ENCODE measurements around the gene RNASE8. TPM values are rescaled to one million over a fixed set of nuclear protein-coding genes. Genes with fewer than 3 reads are reported as not detected.

Gene RNASE8
- total RNA-seq, 2 donors from 2014 or later = not detected

DNA sequence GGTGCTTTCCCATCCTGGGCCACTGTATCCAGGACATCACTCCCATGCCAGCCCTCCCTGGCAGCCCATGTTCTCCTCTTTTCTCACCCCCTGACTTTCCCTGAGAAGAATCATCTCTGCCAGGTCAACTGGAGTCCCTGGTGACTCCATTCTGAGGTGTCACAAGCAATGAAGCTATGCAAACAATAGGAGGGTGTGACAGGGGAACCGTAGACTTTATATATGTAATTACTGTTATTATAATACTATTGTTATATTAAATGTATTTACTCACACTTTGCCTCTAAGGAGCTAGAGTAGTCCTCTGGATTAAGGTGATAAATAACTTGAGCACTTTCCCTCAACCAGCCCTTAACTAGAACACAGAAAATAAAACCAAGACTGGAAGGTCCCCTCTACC lies 31.6 kb downstream of the RNASE8 start:
- no peak overlapping the region for H3K4me3 ChIP-seq
- H3K9me3 ChIP-seq = no peaks in the 10 kb centered on the region
- H3K27me3 ChIP-seq (replicated peaks; ENCODE audit: insufficient read depth) = no peaks in the 10 kb centered on the region
- WGBS = 23% methylated on average over 1 of the region's 1 CpG
- peaks cover 0 to 3% of the 10 kb centered on the region in 2 donors for H3K36me3 ChIP-seq
- DNase-seq (ENCODE audit: low spot score) = no peak
- no peaks in the 10 kb centered on the region for H3K4me1 ChIP-seq (replicated peaks)
- intact Hi-C loops (cut with DNase I) = no loop called here
- no peak overlapping the region for H3K27ac ChIP-seq
- TF ChIP-seq, protein P1, sequence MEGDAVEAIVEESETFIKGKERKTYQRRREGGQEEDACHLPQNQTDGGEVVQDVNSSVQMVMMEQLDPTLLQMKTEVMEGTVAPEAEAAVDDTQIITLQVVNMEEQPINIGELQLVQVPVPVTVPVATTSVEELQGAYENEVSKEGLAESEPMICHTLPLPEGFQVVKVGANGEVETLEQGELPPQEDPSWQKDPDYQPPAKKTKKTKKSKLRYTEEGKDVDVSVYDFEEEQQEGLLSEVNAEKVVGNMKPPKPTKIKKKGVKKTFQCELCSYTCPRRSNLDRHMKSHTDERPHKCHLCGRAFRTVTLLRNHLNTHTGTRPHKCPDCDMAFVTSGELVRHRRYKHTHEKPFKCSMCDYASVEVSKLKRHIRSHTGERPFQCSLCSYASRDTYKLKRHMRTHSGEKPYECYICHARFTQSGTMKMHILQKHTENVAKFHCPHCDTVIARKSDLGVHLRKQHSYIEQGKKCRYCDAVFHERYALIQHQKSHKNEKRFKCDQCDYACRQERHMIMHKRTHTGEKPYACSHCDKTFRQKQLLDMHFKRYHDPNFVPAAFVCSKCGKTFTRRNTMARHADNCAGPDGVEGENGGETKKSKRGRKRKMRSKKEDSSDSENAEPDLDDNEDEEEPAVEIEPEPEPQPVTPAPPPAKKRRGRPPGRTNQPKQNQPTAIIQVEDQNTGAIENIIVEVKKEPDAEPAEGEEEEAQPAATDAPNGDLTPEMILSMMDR (IDR thresholded peaks at IDR 0.05) = no peak
- TF ChIP-seq POLR2AphosphoS5 (IDR thresholded peaks at IDR 0.05) = no peak
- no peak for TF ChIP-seq POLR2A (IDR thresholded peaks at IDR 0.05)

DNA sequence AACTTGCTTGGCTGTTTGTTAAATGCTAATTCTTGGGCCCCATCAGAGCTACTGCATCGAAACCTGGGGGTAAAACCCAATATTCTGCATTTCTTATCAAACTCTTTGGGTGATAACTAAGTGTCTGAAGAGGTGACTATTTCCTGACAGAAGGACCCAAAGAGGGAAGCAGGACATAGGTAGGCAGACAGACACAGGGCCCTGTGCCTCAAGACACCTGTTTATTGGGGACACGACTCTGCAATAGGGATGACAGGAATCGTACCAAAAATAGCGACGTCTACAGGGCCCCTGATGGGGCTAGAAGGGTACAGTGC lies 32.2 kb downstream of the RNASE8 start:
- intact Hi-C loops (cut with DNase I) = loop anchor here (5.0 to 10.0 kb wide), 2 partner anchors 73 to 475 kb away; no protein-coding TSS in a partner anchor
- no peak overlapping the region for H3K4me3 ChIP-seq
- H3K27ac ChIP-seq = no peak overlapping the region
- no peaks in the 10 kb centered on the region for H3K27me3 ChIP-seq (replicated peaks; ENCODE audit: insufficient read depth)
- DNase-seq (ENCODE audit: low spot score) = no peak
- peaks cover 0 to 3% of the 10 kb centered on the region in 2 donors for H3K36me3 ChIP-seq
- no peaks in the 10 kb centered on the region for H3K4me1 ChIP-seq (replicated peaks)
- no peaks in the 10 kb centered on the region for H3K9me3 ChIP-seq
- no peak for TF ChIP-seq POLR2AphosphoS5 (IDR thresholded peaks at IDR 0.05)
- no peak for TF ChIP-seq POLR2A (IDR thresholded peaks at IDR 0.05)
- TF ChIP-seq, protein P1 (IDR thresholded peaks at IDR 0.05) = no peak
- WGBS = 77% methylated on average over 5 of the region's 5 CpGs

DNA sequence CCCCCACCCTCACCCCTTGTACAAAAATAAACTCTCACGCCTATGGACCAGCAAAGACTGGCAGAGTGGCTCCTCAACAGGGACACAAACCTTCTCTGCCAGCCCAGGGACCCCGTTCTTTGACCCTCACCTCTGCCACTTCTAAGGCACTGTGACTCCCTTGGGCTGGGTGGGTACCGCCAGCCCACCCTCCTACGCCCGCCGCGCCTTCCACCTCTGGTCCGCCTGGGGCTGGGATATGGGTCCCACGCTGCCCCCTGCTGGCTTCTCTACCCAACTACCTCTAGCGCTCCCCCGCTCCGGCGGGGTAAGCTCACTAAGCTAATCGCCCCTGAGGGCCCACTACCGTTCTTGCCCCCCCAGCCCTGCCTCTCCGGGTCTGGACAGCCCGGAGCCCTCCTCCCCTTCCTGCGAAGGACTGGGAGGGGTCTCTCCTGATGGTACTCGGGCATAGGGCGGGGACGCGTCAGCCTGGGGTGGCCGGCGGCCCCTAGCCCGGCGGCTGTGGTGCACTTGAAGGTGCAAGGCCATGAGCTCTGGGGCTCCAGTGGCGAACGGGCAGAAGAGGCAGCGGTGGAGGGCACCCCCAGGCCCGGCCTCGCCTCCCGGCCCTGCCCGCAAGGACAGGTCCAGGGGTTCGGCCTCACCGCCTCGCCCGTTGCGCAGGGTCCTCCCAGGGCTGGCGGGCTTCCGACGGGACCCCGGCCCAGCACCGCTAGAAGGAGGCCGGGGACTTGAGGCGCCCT lies 32.7 kb downstream of the RNASE8 start:
- no peak overlapping the region for H3K4me3 ChIP-seq
- H3K36me3 ChIP-seq = peaks cover 0 to 3% of the 10 kb centered on the region in 2 donors
- intact Hi-C loops (cut with DNase I) = loop anchor here (5.0 to 10.0 kb wide), 2 partner anchors 73 to 476 kb away; no protein-coding TSS in a partner anchor
- no peak for TF ChIP-seq POLR2AphosphoS5 (IDR thresholded peaks at IDR 0.05)
- TF ChIP-seq, protein P1 (IDR thresholded peaks at IDR 0.05) = peak in 3 of 4 experiments; percentile 18 to 36 (median 31)
- H3K9me3 ChIP-seq = no peaks in the 10 kb centered on the region
- WGBS = 83% methylated on average over 27 of the region's 45 CpGs
- DNase-seq (ENCODE audit: low spot score) = no peak
- H3K4me1 ChIP-seq (replicated peaks) = no peaks in the 10 kb centered on the region
- H3K27me3 ChIP-seq (replicated peaks; ENCODE audit: insufficient read depth) = no peaks in the 10 kb centered on the region
- H3K27ac ChIP-seq = no peak overlapping the region

DNA sequence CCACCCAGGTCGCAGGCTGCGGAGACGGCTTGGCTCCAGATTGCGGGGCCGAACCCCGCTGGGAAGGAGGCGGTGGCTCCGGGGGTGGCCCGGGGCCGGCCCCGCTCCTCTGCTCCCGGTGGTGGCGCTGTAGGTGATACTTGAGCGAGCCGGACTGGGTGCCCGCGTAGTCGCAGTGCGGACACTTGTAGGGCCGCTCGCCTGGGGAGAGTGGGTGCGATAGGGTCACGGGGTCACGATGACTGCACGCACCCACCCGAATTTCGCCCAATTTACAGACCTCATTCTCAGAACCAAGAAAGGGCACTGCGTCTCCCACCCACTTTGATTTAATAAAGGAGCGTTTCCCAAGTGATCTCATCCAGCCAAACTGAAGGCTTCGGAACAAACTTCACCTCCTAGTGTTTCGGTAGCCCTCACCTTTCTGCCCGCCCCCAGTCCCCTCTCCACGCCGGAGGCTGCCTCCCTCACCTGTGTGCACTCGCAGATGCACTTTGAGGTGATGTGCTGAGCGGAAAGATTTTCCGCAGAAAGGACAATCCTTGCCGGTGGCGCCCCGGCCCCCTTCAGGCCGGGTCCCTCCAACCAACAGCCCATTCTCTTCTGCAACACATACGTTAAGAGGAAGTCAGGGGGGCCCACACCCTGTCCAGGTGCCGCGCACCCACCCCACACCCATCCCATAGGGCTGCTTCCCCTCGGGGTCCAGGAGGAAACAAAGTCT lies 33.5 kb downstream of the RNASE8 start:
- Histone ChIP-seq H3K36me3 (peaks cover 0 to 3% of the 10 kb centered on the region in 2 donors), H3K9me3 (no peaks in the 10 kb centered on the region), H3K27me3 (replicated peaks; ENCODE audit: insufficient read depth) (no peaks in the 10 kb centered on the region), H3K4me1 (replicated peaks) (no peaks in the 10 kb centered on the region), H3K27ac (no peak overlapping the region), H3K4me3 (no peak overlapping the region)
- 90% methylated on average over 44 of the region's 45 CpGs for WGBS
- intact Hi-C loops (cut with DNase I) = loop anchor here (5.0 to 10.0 kb wide), 2 partner anchors 74 to 476 kb away; no protein-coding TSS in a partner anchor
- DNase-seq (ENCODE audit: low spot score) = no peak
- TF ChIP-seq POLR2A (IDR thresholded peaks at IDR 0.05) = no peak
- no peak for TF ChIP-seq POLR2AphosphoS5 (IDR thresholded peaks at IDR 0.05)
- TF ChIP-seq, protein P1 (IDR thresholded peaks at IDR 0.05) = no peak

Data from prostate gland (tissue), 2 donors.